ENCODE results near the gene MTUS2. TPM values are rescaled to one million over a fixed set of nuclear protein-coding genes. Genes with fewer than 3 reads are reported as not detected.

MTUS2 gene
- total RNA-seq, 2 donors from 2014 or later, result 1.9 to 4.9 TPM

DNA sequence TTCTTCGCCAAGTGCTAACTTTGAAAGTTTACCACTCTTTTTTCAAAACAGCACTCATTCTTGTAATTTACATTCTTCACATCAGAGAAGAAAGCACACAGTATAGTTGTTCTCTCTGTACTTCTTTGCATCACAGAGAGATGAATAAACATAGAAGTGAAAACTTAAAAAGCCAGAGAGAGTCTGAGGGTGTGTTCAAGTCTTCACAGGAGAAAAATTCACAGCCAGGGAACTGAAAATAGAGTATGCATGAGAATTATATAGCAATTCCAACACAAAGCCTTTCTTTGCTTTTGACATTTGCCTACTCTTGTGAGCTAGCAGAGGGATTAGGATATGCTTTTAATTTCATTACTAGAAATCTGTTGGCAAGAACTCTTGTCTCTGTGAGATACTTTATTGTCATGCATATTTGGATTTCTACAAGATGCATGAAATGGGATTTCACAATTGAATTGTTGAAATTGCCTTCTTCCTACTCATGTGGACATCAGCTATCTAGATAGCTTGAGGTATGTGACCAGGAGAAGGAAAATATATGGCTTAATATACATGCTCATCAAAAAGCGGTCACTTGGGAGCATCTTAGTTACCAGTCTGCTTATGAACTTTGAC is 609.3 kb downstream of the MTUS2 start:
- Mint-ChIP-seq H3K4me3 (no peak overlapping the region), H3K36me3 (ENCODE audit: low read depth) (no peaks in the 10 kb centered on the region), H3K4me1 (peaks cover 5% of the 10 kb centered on the region), H3K27me3 (peaks cover 63% of the 10 kb centered on the region), H3K27ac (no peak overlapping the region)
- ATAC-seq (no peak), DNase-seq (no peak)
- no peaks in the 10 kb centered on the region for H3K9me3 ChIP-seq (ENCODE audit: control insufficient read depth, low read length, poor library complexity, severe bottlenecking)

DNA sequence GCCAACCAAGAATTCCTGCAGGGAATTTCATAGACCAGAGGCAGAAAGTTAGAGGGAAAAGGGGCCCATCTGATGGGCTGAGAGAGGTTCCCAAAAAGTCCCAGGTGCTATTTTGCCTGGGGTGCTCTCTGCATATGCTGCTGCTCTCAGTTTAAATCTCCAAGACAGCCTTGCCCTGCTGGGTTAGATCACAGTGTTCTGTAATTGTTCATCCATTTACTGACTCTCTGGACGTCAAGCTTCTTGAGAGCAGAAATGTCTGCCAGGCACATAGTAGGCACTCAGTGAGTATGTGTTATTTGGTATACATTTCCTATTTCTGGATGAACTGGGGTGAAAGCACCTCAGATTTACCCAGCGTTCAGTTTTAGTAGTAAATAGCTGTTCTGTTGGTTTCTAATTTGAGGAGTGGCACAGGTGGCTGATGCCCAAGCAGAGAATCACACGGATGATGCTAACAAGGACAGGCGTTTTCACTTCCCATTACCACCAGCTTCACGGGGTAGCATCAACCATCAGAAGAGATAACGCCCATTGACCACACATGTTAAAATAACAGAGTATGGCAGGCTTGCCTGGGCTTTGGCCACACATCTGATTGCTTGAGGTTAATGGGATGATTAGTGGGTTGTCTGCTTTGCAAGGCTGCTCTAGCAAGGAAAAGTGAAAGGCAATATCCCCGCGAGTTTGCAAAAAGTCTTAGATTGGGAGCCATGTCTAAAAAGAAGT is 614.2 kb downstream of the MTUS2 start:
- no peaks in the 10 kb centered on the region for H3K9me3 ChIP-seq (ENCODE audit: control insufficient read depth, low read length, poor library complexity, severe bottlenecking)
- H3K27ac Mint-ChIP-seq, result no peak overlapping the region
- H3K27me3 Mint-ChIP-seq, result peaks cover 43% of the 10 kb centered on the region
- H3K4me3 Mint-ChIP-seq, result no peak overlapping the region
- DNase-seq (no peak), ATAC-seq (peak; percentile 25)
- no peaks in the 10 kb centered on the region for H3K4me1 Mint-ChIP-seq
- H3K36me3 Mint-ChIP-seq (ENCODE audit: low read depth), result no peaks in the 10 kb centered on the region

- DNase-seq, result no peak
- no peaks in the 10 kb centered on the region for H3K36me3 Mint-ChIP-seq (ENCODE audit: low read depth)
- no peak overlapping the region for H3K27ac Mint-ChIP-seq
- H3K4me1 Mint-ChIP-seq, result no peaks in the 10 kb centered on the region
- H3K4me3 Mint-ChIP-seq, result no peak overlapping the region
- peaks cover 43% of the 10 kb centered on the region for H3K27me3 Mint-ChIP-seq
- no peak for ATAC-seq
- no peaks in the 10 kb centered on the region for H3K9me3 ChIP-seq (ENCODE audit: control insufficient read depth, low read length, poor library complexity, severe bottlenecking)
These were observed 615.2 kb downstream of the MTUS2 start for GRCh38 chr13:29435125-29435911.

GRCh38 chr13:29436291-29436690 is 616.2 kb downstream of the MTUS2 start:
- ATAC-seq (no peak), DNase-seq (no peak)
- H3K36me3 Mint-ChIP-seq (ENCODE audit: low read depth), result no peaks in the 10 kb centered on the region
- H3K4me3 Mint-ChIP-seq, result no peak overlapping the region
- no peak overlapping the region for H3K27ac Mint-ChIP-seq
- H3K27me3 Mint-ChIP-seq, result peaks cover 42% of the 10 kb centered on the region
- H3K4me1 Mint-ChIP-seq, result no peaks in the 10 kb centered on the region
- no peaks in the 10 kb centered on the region for H3K9me3 ChIP-seq (ENCODE audit: control insufficient read depth, low read length, poor library complexity, severe bottlenecking)

- Mint-ChIP-seq H3K36me3 (ENCODE audit: low read depth) (peaks cover 3% of the 10 kb centered on the region), H3K4me1 (no peaks in the 10 kb centered on the region), H3K27ac (no peak overlapping the region), H3K27me3 (peaks cover 45% of the 10 kb centered on the region), H3K4me3 (no peak overlapping the region)
- ATAC-seq (no peak), DNase-seq (no peak)
- no peaks in the 10 kb centered on the region for H3K9me3 ChIP-seq (ENCODE audit: control insufficient read depth, low read length, poor library complexity, severe bottlenecking)
These were observed 616.7 kb downstream of the MTUS2 start for GRCh38 chr13:29436721-29437280.

DNA sequence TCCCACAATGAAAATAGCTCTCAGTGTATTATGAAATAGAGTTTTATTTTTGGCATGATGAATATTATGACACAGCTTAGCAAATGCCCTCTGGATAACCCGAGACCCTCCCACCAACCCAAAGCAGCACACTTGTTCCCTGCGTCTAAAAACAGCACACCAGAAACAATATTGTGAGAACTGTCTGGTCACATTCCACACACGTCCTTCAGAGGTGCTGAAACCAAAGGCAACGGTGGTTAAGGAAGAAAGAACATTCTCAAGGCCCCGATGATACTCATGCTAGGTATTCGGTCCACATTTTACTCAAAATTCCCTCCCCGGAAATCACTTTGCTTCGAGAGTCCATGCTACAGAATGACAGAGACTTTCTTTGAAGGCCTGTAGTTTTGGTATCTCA is 618.6 kb downstream of the MTUS2 start:
- no peaks in the 10 kb centered on the region for H3K9me3 ChIP-seq (ENCODE audit: control insufficient read depth, low read length, poor library complexity, severe bottlenecking)
- H3K4me1 Mint-ChIP-seq, result no peaks in the 10 kb centered on the region
- no peak for ATAC-seq
- no peak for DNase-seq
- no peak overlapping the region for H3K4me3 Mint-ChIP-seq
- peaks cover 38% of the 10 kb centered on the region for H3K27me3 Mint-ChIP-seq
- peaks cover 3% of the 10 kb centered on the region for H3K36me3 Mint-ChIP-seq (ENCODE audit: low read depth)
- no peak overlapping the region for H3K27ac Mint-ChIP-seq

DNA sequence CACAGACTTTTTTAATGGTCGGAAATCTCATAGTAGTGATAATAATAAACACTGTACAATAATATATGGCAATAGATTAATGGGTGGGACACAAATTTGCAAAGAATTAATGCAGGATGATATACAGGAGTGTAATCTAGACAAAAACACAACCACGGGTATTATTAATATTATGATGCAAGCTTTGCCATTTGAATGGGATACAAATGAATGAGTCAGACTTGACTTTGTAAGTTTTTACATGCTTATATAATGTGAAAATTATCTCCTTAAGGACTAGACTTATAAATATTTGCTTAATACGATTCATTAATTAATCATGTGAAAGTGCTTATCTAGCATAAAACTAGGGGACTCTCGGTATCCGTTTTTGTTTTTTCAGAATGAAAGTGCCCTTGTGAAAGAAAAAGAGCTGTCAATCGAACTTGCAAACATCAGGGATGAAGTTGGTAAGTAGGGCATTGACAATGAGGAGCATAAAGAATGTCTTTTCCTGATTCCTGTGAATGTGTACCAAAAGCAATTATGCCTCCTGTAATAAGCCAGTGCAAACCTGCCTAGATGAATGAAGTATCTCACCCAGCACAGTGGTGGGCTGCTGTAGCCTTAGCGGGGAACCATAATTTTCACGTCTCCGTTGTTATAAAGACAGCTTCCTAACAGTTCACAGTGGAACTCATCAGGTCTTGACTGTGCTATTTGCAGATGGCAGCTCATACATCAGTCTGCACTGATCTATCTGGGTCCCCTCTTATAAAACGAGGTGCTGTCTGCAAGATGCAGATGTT is 619.7 kb downstream of the MTUS2 start:
- no peaks in the 10 kb centered on the region for H3K9me3 ChIP-seq (ENCODE audit: control insufficient read depth, low read length, poor library complexity, severe bottlenecking)
- DNase-seq (no peak), ATAC-seq (no peak)
- H3K36me3 Mint-ChIP-seq (ENCODE audit: low read depth), result peaks cover 3% of the 10 kb centered on the region
- no peak overlapping the region for H3K4me3 Mint-ChIP-seq
- H3K4me1 Mint-ChIP-seq, result no peaks in the 10 kb centered on the region
- H3K27me3 Mint-ChIP-seq, result peaks cover 33% of the 10 kb centered on the region
- H3K27ac Mint-ChIP-seq, result no peak overlapping the region

- Mint-ChIP-seq H3K4me3 (no peak overlapping the region), H3K27me3 (peaks cover 32% of the 10 kb centered on the region), H3K27ac (no peak overlapping the region), H3K4me1 (no peaks in the 10 kb centered on the region), H3K36me3 (ENCODE audit: low read depth) (peaks cover 3% of the 10 kb centered on the region)
- H3K9me3 ChIP-seq (ENCODE audit: control insufficient read depth, low read length, poor library complexity, severe bottlenecking), result no peaks in the 10 kb centered on the region
- DNase-seq, result no peak
- no peak for ATAC-seq
These were observed 621.2 kb downstream of the MTUS2 start for GRCh38 chr13:29441306-29441705.

- Mint-ChIP-seq H3K27me3 (peaks cover 37% of the 10 kb centered on the region), H3K4me3 (no peak overlapping the region), H3K36me3 (ENCODE audit: low read depth) (peaks cover 3% of the 10 kb centered on the region), H3K4me1 (no peaks in the 10 kb centered on the region), H3K27ac (no peak overlapping the region)
- ATAC-seq (no peak), DNase-seq (no peak)
- H3K9me3 ChIP-seq (ENCODE audit: control insufficient read depth, low read length, poor library complexity, severe bottlenecking), result no peaks in the 10 kb centered on the region
These were observed 625.9 kb downstream of the MTUS2 start for GRCh38 chr13:29446016-29446415.

DNA sequence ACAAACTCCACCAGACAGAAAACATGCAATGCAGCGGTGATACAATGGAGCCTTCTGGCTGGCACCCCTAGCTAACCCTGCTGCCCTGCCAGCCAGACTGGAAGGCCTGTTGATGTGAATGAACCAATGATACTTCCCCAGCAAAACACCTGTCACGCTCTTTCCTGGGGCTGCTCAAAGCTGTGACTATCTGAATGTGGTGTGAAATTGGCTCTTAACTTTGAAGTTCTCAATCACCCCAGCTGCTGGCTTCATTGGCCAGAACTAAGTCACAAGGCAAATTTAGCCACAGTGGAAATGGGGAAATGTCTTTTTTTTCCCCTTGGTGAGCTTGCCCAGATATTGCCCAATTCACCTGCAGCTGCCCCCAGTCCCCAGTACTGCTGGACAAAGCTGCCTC is 628.0 kb downstream of the MTUS2 start:
- no peak overlapping the region for H3K4me3 Mint-ChIP-seq
- H3K27ac Mint-ChIP-seq, result no peak overlapping the region
- H3K36me3 Mint-ChIP-seq (ENCODE audit: low read depth), result peaks cover 3% of the 10 kb centered on the region
- peaks cover 33% of the 10 kb centered on the region for H3K27me3 Mint-ChIP-seq
- no peaks in the 10 kb centered on the region for H3K4me1 Mint-ChIP-seq
- no peaks in the 10 kb centered on the region for H3K9me3 ChIP-seq (ENCODE audit: control insufficient read depth, low read length, poor library complexity, severe bottlenecking)
- DNase-seq (no peak), ATAC-seq (no peak)

GRCh38 chr13:29449726-29450125 is 629.6 kb downstream of the MTUS2 start:
- H3K9me3 ChIP-seq (ENCODE audit: control insufficient read depth, low read length, poor library complexity, severe bottlenecking), result no peaks in the 10 kb centered on the region
- Mint-ChIP-seq H3K27me3 (peaks cover 33% of the 10 kb centered on the region), H3K36me3 (ENCODE audit: low read depth) (peaks cover 3% of the 10 kb centered on the region), H3K4me1 (no peaks in the 10 kb centered on the region), H3K27ac (no peak overlapping the region), H3K4me3 (no peak overlapping the region)
- no peak for ATAC-seq
- no peak for DNase-seq

DNA sequence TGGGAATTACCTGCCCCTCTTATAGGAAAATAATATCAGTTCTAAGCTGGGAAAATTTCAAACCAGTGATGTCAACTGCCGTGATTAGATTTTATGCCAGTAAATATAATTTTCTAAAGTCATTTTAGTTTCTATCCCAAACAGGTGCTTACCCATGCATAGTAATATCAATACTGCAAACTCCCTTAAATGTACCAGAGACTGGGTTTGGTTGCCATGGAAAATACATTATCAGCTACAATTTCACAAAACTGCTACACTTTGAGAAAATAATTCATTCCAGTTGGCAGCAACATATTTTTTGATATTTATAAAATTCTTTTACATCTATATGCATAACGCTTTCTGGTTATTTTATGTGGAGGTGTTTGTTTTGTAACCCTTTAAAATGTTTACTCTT is 631.8 kb downstream of the MTUS2 start:
- peaks cover 31% of the 10 kb centered on the region for H3K27me3 Mint-ChIP-seq
- H3K27ac Mint-ChIP-seq, result no peak overlapping the region
- H3K9me3 ChIP-seq (ENCODE audit: control insufficient read depth, low read length, poor library complexity, severe bottlenecking), result no peaks in the 10 kb centered on the region
- H3K4me3 Mint-ChIP-seq, result no peak overlapping the region
- no peaks in the 10 kb centered on the region for H3K4me1 Mint-ChIP-seq
- ATAC-seq, result no peak
- peaks cover 3% of the 10 kb centered on the region for H3K36me3 Mint-ChIP-seq (ENCODE audit: low read depth)
- DNase-seq, result no peak
